HG02852 (cell line): ENCODE results near the gene LRP5.
"Not testable (repeated sequence)": the region's sequence is repeated elsewhere in the genome, so short reads cannot be mapped to it uniquely, and the experiment has no call there.

Experiments
- ATAC-seq: cut with Tn5 transposase; IDR thresholded peaks from one replicate; pipeline ENCODE4 v1.9.1; 2021; ENCODE audit warnings: mild to moderate bottlenecking, moderate library complexity; ENCODE audit not compliant: unreplicated experiment

Gene LRP5

GRCh38 chr11:68437927-68438657, 125.7 kb downstream of the LRP5 start:
- no peak for ATAC-seq

- ATAC-seq = no peak
Measured at GRCh38 chr11:68438658-68439259, 126.4 kb downstream of the LRP5 start.

- ATAC-seq = no peak
Measured at GRCh38 chr11:68439355-68440065, 127.1 kb downstream of the LRP5 start.

- no peak for ATAC-seq
Measured at GRCh38 chr11:68440224-68440623, 127.8 kb downstream of the LRP5 start.

GRCh38 chr11:68441466-68442230, 129.3 kb downstream of the LRP5 start:
- ATAC-seq = no peak

GRCh38 chr11:68442433-68442832, 130.0 kb downstream of the LRP5 start:
- no peak for ATAC-seq

- no peak for ATAC-seq
Measured at GRCh38 chr11:68444566-68444965, 132.2 kb downstream of the LRP5 start.

- ATAC-seq = no peak
Measured at GRCh38 chr11:68445531-68446035, 133.2 kb downstream of the LRP5 start.

- no peak for ATAC-seq
Measured at GRCh38 chr11:68446046-68446725, 133.8 kb downstream of the LRP5 start.

- peak; percentile 50 for ATAC-seq
Measured at GRCh38 chr11:68447015-68447801, 134.8 kb downstream of the LRP5 start.

GRCh38 chr11:68447914-68448313, 135.5 kb downstream of the LRP5 start:
- ATAC-seq = not testable (repeated sequence)

GRCh38 chr11:68448604-68449011, 136.2 kb downstream of the LRP5 start:
- no peak for ATAC-seq

- no peak for ATAC-seq
Measured at GRCh38 chr11:68449951-68450350, 137.6 kb downstream of the LRP5 start.

- no peak for ATAC-seq
Measured at GRCh38 chr11:68450711-68451110, 138.3 kb downstream of the LRP5 start.

GRCh38 chr11:68454767-68455166, 142.4 kb downstream of the LRP5 start:
- no peak for ATAC-seq

- ATAC-seq = no peak
Measured at GRCh38 chr11:68455485-68455884, 143.1 kb downstream of the LRP5 start.

GRCh38 chr11:68457216-68457897, 145.0 kb downstream of the LRP5 start:
- ATAC-seq = no peak

GRCh38 chr11:68457898-68458249, 145.5 kb downstream of the LRP5 start:
- no peak for ATAC-seq

- not testable (repeated sequence) for ATAC-seq
Measured at GRCh38 chr11:68458340-68458739, 145.9 kb downstream of the LRP5 start.
